PC-3 (cell line): Measurements from ENCODE around the gene C16orf78. TPM values are rescaled to one million over a fixed set of nuclear protein-coding genes. Genes with fewer than 3 reads are reported as not detected.

Experiments used
- ATAC-seq: fragments of 200-7000 bp; cut with Tn5 transposase; 2 replicates; pipeline ENCODE4 v1.9.1; 2020; ENCODE audit warnings: mild to moderate bottlenecking, moderate library complexity
- BruUV-seq: library from RNA; stranded (reverse); fragments of 400-500 nt; replicated peaks from 2 replicates; lab custom pipeline; 2021; lab: Mats Ljungman, UMichigan
- CTCF ChIA-PET: fragments of 300-600 bp; sonication (Branson Sonifier 250); formaldehyde crosslinking; loops from one replicate; lab custom pipeline; 2022; ENCODE audit warnings: antibody characterized with exemption; lab: Charles Lee
- POLR2A ChIA-PET: fragments of 300-600 bp; sonication (Branson Sonifier 250); formaldehyde crosslinking; loops from one replicate; lab custom pipeline; 2022; ENCODE audit warnings: antibody characterized with exemption; ENCODE audit not compliant: unreplicated experiment; lab: Charles Lee
- DNase-seq: peaks from one replicate; pipeline ENCODE4 v3.0.0-alpha.2; 2015
- H2AFZ ChIP-seq: fragments of 300-600 bp; sonication (generic); 2 replicates; pipeline ENCODE4 v1.6.0; 2016; ENCODE audit warnings: antibody characterized with exemption, low read length
- H3F3A ChIP-seq: fragments of 300-600 bp; sonication (generic); one replicate; pipeline ENCODE4 v1.6.0; 2017; ENCODE audit warnings: antibody characterized with exemption, low read length, control low read depth, mild to moderate bottlenecking; ENCODE audit not compliant: unreplicated experiment
- H3K27ac ChIP-seq: fragments of 300-600 bp; sonication (generic); 2 replicates; pipeline ENCODE4 v1.5.1; 2016; ENCODE audit warnings: mild to moderate bottlenecking, low read length
- H3K27me3 ChIP-seq: fragments of 300-600 bp; sonication (generic); 2 replicates; pipeline ENCODE4 v1.6.1; 2016; ENCODE audit warnings: low read length, mixed read lengths
- H3K36me3 ChIP-seq: fragments of 300-600 bp; sonication (generic); 2 replicates; pipeline ENCODE4 v1.6.1; 2016; ENCODE audit warnings: low read depth, mixed run types, low read length, mixed read lengths
- H3K4me1 ChIP-seq: fragments of 300-600 bp; sonication (generic); 2 replicates; pipeline ENCODE4 v1.5.1; 2016; ENCODE audit warnings: low read length; ENCODE audit not compliant: insufficient read depth
- H3K4me2 ChIP-seq: fragments of 300-600 bp; sonication (generic); 2 replicates; pipeline ENCODE4 v1.6.0; 2016; ENCODE audit warnings: low read length
- H3K4me3 ChIP-seq: fragments of 300-600 bp; sonication (generic); 2 replicates; pipeline ENCODE4 v1.5.1; 2016; ENCODE audit warnings: mild to moderate bottlenecking, low read length, mixed read lengths
- H3K79me2 ChIP-seq: fragments of 300-600 bp; sonication (generic); 2 replicates; pipeline ENCODE4 v1.6.1; 2017; ENCODE audit warnings: low read length, mixed read lengths
- H3K9ac ChIP-seq: fragments of 300-600 bp; sonication (generic); 2 replicates; pipeline ENCODE4 v1.6.0; 2016; ENCODE audit warnings: mild to moderate bottlenecking, low read length
- H3K9me2 ChIP-seq: fragments of 300-600 bp; sonication (generic); replicated peaks from 2 replicates; pipeline ENCODE4 v1.6.1; 2016; ENCODE audit warnings: mixed run types, low read length, mixed read lengths
- H3K9me3 ChIP-seq: fragments of 300-600 bp; sonication (generic); 2 replicates; pipeline ENCODE4 v1.6.1; 2016; ENCODE audit warnings: low read length, mixed read lengths
- H4K20me1 ChIP-seq: fragments of 300-600 bp; sonication (generic); 2 replicates; pipeline ENCODE4 v1.6.1; 2016; ENCODE audit warnings: low read length, mixed read lengths
- CTCF ChIP-seq: fragments of 300-600 bp; sonication (generic); conservative IDR thresholded peaks from 2 replicates; pipeline ENCODE4 v1.5.1; 2017; ENCODE audit warnings: antibody characterized with exemption, low read depth, mild to moderate bottlenecking, low read length
- EZH2 ChIP-seq: fragments of 300-600 bp; sonication (generic); IDR thresholded peaks from one replicate; pipeline ENCODE4 v1.6.1; 2017; ENCODE audit warnings: antibody characterized with exemption, mild to moderate bottlenecking, low read length; ENCODE audit not compliant: unreplicated experiment
- EZH2phosphoT487 ChIP-seq: fragments of 300-600 bp; sonication (generic); IDR thresholded peaks from 2 replicates; pipeline ENCODE4 v1.6.1; 2018; ENCODE audit warnings: mild to moderate bottlenecking, antibody characterized with exemption, low read length, borderline replicate concordance
- intact Hi-C: fragments of 100-400 bp; cut with micrococcal nuclease; formaldehyde crosslinking; loops from 2 replicates; pipeline ENCODE4 v1.9.0; 2023
- total RNA-seq: library from RNA; depleted of rRNA; stranded (reverse); fragments of >200 nt; gene quantifications from 2 replicates; pipeline ENCODE4 v1.2.3, GENCODE V29; 2014

The C16orf78 gene
- total RNA-seq, 1 experiment from 2014 or later, result not detected

- no peak overlapping the region for H2AFZ ChIP-seq
- H3F3A ChIP-seq, result no peaks in the 10 kb centered on the region
- POLR2A ChIA-PET, result no interaction called here
- no peaks in the 10 kb centered on the region for H3K36me3 ChIP-seq
- CTCF ChIA-PET, result no interaction called here
- H3K4me3 ChIP-seq, result no peak overlapping the region
- no peaks in the 10 kb centered on the region for H3K79me2 ChIP-seq
- TF ChIP-seq EZH2 (no peak), CTCF (no peak), EZH2phosphoT487 (no peak)
- H3K4me2 ChIP-seq, result no peak overlapping the region
- H3K27ac ChIP-seq, result no peak overlapping the region
- H3K4me1 ChIP-seq, result no peaks in the 10 kb centered on the region
- H3K9ac ChIP-seq, result no peak overlapping the region
- BruUV-seq, result no TSS peak
- no peaks in the 10 kb centered on the region for H3K9me2 ChIP-seq
- DNase-seq (no peak), ATAC-seq (no peak)
- intact Hi-C loops, result no loop called here
- H3K27me3 ChIP-seq, result 0 out of 2 replicates have a peak, but pooled peaks cover 10% of the 10 kb centered on the region
- no peaks in the 10 kb centered on the region for H4K20me1 ChIP-seq
- H3K9me3 ChIP-seq, result no peaks in the 10 kb centered on the region
Observed at GRCh38 chr16:49344401-49344800, 29.2 kb upstream of the C16orf78 start.

- intact Hi-C loops, result no loop called here
- peak; percentile 8 for DNase-seq
- no peak overlapping the region for H2AFZ ChIP-seq
- no peaks in the 10 kb centered on the region for H3F3A ChIP-seq
- no peaks in the 10 kb centered on the region for H3K27me3 ChIP-seq
- TF ChIP-seq EZH2phosphoT487 (no peak), EZH2 (no peak), CTCF (no peak)
- H3K36me3 ChIP-seq, result no peaks in the 10 kb centered on the region
- no peaks in the 10 kb centered on the region for H4K20me1 ChIP-seq
- H3K4me2 ChIP-seq, result no peak overlapping the region
- no peaks in the 10 kb centered on the region for H3K79me2 ChIP-seq
- no peak overlapping the region for H3K4me3 ChIP-seq
- no peak overlapping the region for H3K27ac ChIP-seq
- H3K9ac ChIP-seq, result no peak overlapping the region
- H3K9me3 ChIP-seq, result no peaks in the 10 kb centered on the region
- POLR2A ChIA-PET, result no interaction called here
- ATAC-seq, result no peak
- CTCF ChIA-PET, result no interaction called here
- BruUV-seq, result no TSS peak
- H3K9me2 ChIP-seq, result no peaks in the 10 kb centered on the region
- no peaks in the 10 kb centered on the region for H3K4me1 ChIP-seq
Observed at GRCh38 chr16:49345829-49346228, 27.8 kb upstream of the C16orf78 start.

- Histone ChIP-seq H4K20me1 (no peaks in the 10 kb centered on the region), H3K4me2 (no peak overlapping the region), H2AFZ (no peak overlapping the region), H3K79me2 (no peaks in the 10 kb centered on the region), H3K9ac (no peak overlapping the region), H3K4me1 (no peaks in the 10 kb centered on the region), H3K4me3 (no peak overlapping the region), H3K27me3 (no peaks in the 10 kb centered on the region), H3K36me3 (no peaks in the 10 kb centered on the region), H3K27ac (no peak overlapping the region), H3K9me3 (no peaks in the 10 kb centered on the region), H3K9me2 (no peaks in the 10 kb centered on the region), H3F3A (no peaks in the 10 kb centered on the region)
- no peak for DNase-seq
- TF ChIP-seq EZH2phosphoT487 (no peak), CTCF (no peak), EZH2 (no peak)
- no TSS peak for BruUV-seq
- CTCF ChIA-PET, result no interaction called here
- intact Hi-C loops, result no loop called here
- POLR2A ChIA-PET, result no interaction called here
- no peak for ATAC-seq
Observed at GRCh38 chr16:49346459-49346858, 27.1 kb upstream of the C16orf78 start.
